Tibial artery (tissue), 4 donors: ENCODE results near the gene SLC15A3.
A peak's percentile ranks its signal among the peaks of the same experiment; 100 is the strongest.

ENCODE experiments used
- DNase-seq, 2 donors: peaks; one replicate each; pipeline ENCODE4 v3.0.0-alpha.2; 2019
- H3K27ac ChIP-seq, 2 donors: fragments of 200-600 bp; sonication (generic) in 1 of 2; 1 replicate in 1 of 2; 2 replicates in 1 of 2; pipeline ENCODE4 v1.5.1; 2018 to 2019; ENCODE audit warnings: mild to moderate bottlenecking in 1 of 2
- H3K27me3 ChIP-seq, 2 donors: fragments of 200-600 bp; sonication (generic) in 1 of 2; one replicate each; pipeline versions ENCODE4 v1.5.1 to v1.6.0; 2016 to 2019
- H3K36me3 ChIP-seq, 3 donors: fragments of 200-600 bp; sonication (generic) in 2 of 3; one replicate each; pipeline ENCODE4 v1.5.1; 2016 to 2019; ENCODE audit warnings: mild to moderate bottlenecking in 2 of 3
- H3K4me1 ChIP-seq, 4 donors: fragments of 200-600 bp; sonication (generic) in 2 of 4; 1 replicate in 3 of 4; 2 replicates in 1 of 4; pipeline ENCODE4 v1.5.1; 2016 to 2019
- H3K4me3 ChIP-seq, 2 donors: fragments of 200-600 bp; sonication (generic) in 1 of 2; 1 replicate in 1 of 2; 2 replicates in 1 of 2; pipeline ENCODE4 v1.5.1; 2018 to 2019; ENCODE audit warnings: mild to moderate bottlenecking in 2 of 2
- H3K9me3 ChIP-seq, 3 donors: fragments of 200-600 bp; sonication (generic) in 1 of 3; one replicate each; pipeline ENCODE4 v1.5.1; 2016 to 2019
- intact Hi-C: fragments of 100-400 bp; cut with DNase I; formaldehyde crosslinking; loops from one replicate; pipeline ENCODE4 v1.15.0; 2023; ENCODE audit warnings: low total_unique reads
- TF ChIP-seq, protein P1 (sequence below), 2 experiments: fragments of 200-600 bp in 1 of 2; fragments of 450-650 bp in 1 of 2; IDR thresholded peaks; one replicate each; pipeline ENCODE4 v1.5.1; 2017 to 2019; ENCODE audit warnings: antibody characterized with exemption in 2 of 2, mild to moderate bottlenecking in 1 of 2, moderate library complexity in 1 of 2

The SLC15A3 gene

GRCh38 chr11:60951904-60952741 lies at the start of gene SLC15A3:
Gene SLC15A3, minus strand, starts transcription at chr11:60952176. Its CDS starts 625 bp downstream, at chr11:60951551.
- H3K27ac ChIP-seq = peak within 1 kb of the TSS; percentile 78 to 81
- intact Hi-C loops = no loop called here
- peaks cover 0 to 25% (median 6%) of the 10 kb centered on the region in 4 donors for H3K4me1 ChIP-seq
- no peaks in the 10 kb centered on the region for H3K9me3 ChIP-seq
- peak; percentile 86 to 88 for DNase-seq
- no peaks in the 10 kb centered on the region for H3K27me3 ChIP-seq
- TF ChIP-seq, protein P1, sequence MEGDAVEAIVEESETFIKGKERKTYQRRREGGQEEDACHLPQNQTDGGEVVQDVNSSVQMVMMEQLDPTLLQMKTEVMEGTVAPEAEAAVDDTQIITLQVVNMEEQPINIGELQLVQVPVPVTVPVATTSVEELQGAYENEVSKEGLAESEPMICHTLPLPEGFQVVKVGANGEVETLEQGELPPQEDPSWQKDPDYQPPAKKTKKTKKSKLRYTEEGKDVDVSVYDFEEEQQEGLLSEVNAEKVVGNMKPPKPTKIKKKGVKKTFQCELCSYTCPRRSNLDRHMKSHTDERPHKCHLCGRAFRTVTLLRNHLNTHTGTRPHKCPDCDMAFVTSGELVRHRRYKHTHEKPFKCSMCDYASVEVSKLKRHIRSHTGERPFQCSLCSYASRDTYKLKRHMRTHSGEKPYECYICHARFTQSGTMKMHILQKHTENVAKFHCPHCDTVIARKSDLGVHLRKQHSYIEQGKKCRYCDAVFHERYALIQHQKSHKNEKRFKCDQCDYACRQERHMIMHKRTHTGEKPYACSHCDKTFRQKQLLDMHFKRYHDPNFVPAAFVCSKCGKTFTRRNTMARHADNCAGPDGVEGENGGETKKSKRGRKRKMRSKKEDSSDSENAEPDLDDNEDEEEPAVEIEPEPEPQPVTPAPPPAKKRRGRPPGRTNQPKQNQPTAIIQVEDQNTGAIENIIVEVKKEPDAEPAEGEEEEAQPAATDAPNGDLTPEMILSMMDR (IDR thresholded peaks at IDR 0.05) = no peak
- peak within 1 kb of the TSS; percentile 60 for H3K4me3 ChIP-seq
- H3K36me3 ChIP-seq = no peaks in the 10 kb centered on the region

- Histone ChIP-seq H3K27ac (no peak overlapping the region), H3K4me1 (no peaks in the 10 kb centered on the region), H3K4me3 (no peak overlapping the region), H3K9me3 (no peaks in the 10 kb centered on the region), H3K36me3 (no peaks in the 10 kb centered on the region), H3K27me3 (peaks cover 0 to 34% of the 10 kb centered on the region in 2 donors)
- DNase-seq = no peak
- intact Hi-C loops = no loop called here
- TF ChIP-seq, protein P1 (IDR thresholded peaks at IDR 0.05) = no peak
These were observed 48.5 kb upstream of the SLC15A3 start for GRCh38 chr11:61000426-61000825.

DNA sequence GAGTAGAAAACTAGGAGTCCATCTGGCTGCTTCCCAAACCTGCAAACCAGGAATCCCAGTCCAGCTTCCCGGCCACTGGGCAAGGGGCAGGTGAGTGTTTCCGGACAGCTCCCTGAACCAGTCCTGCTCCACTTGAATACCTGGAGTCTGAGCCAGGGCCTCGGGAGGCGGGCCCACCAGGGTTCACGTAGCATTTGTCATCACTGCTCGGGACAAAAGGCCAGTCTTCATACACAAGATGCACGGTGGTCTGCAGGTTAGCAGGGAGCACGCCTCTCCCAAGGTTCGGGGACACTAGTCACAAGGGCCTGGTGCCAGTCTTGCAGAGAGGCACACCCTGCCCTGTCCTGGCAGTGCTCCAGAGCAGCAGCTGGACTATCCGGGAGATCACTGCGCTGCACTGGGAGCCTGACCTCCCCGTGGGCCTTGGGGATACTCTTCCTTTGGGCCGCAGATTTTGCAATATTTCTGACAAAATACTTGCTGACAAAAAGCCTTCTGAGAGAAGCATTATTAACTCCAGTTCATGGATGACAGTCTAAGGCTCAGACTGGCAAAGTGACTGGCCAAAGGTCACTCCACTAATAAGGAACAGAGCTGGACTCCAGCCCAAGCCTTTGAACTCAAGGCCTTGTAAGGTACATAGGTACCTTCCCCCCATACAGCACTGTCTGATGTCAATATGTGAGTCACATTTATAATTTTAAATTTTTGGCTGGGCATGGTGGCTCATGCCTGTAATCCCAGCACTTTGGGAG lies 44.6 kb upstream of the SLC15A3 start:
- Histone ChIP-seq H3K4me1 (no peaks in the 10 kb centered on the region), H3K27me3 (peaks cover 0 to 48% of the 10 kb centered on the region in 2 donors), H3K27ac (no peak overlapping the region), H3K9me3 (no peaks in the 10 kb centered on the region), H3K36me3 (no peaks in the 10 kb centered on the region), H3K4me3 (no peak overlapping the region)
- no peak for DNase-seq
- intact Hi-C loops = no loop called here
- TF ChIP-seq, protein P1 (IDR thresholded peaks at IDR 0.05) = no peak

DNA sequence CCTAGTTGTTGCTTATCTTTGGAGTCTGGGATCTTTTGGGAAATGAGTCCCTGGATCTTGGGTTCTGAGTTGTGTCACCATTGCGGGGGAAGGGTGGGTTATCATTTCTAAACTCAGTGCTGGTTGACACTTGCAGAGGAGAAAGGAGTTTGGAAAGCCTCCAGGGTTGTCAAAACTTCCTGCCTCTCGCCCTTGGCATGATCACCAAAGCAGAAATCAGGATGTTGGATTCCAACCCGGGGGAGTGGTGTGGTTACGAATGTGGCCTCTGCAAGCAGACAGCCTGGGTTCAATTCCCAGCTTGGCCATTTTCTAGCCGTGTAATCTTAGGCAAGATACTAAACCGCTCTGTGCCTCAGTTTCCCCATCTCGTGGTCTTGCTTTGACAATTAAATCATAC lies 43.8 kb upstream of the SLC15A3 start:
- TF ChIP-seq, protein P1 (IDR thresholded peaks at IDR 0.05) = no peak
- no peaks in the 10 kb centered on the region for H3K4me1 ChIP-seq
- H3K9me3 ChIP-seq = no peaks in the 10 kb centered on the region
- intact Hi-C loops = no loop called here
- no peak overlapping the region for H3K4me3 ChIP-seq
- H3K27me3 ChIP-seq = peaks cover 0 to 52% of the 10 kb centered on the region in 2 donors
- H3K27ac ChIP-seq = no peak overlapping the region
- no peak for DNase-seq
- H3K36me3 ChIP-seq = no peaks in the 10 kb centered on the region

DNA sequence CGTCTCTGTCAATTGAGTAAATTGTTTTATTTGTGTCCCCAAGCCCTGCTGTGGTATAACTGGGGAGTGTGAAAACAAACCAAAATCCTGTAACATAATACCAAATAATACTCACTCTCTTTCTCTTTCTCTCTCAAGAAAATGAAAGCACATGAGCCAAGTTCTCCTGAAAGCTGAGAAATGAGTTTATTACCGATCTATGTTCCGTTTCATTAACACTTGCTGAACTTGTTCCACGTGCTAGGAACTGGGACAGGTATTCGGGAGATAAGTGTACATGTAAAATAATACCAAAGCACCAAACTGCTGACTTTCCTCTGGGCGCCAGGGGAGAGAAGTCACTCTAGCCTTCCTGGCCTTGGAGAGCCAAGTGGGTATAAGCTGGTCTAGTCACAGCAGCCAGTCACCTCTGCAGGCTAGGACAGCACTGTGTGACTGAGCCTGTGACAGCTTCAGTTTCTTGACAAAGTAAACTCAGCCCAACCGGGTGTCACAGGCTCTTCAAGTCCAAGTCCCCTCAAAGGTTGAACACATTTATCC lies 42.6 kb upstream of the SLC15A3 start:
- H3K27ac ChIP-seq = no peak overlapping the region
- peaks cover 0 to 49% of the 10 kb centered on the region in 2 donors for H3K27me3 ChIP-seq
- no peaks in the 10 kb centered on the region for H3K4me1 ChIP-seq
- intact Hi-C loops = no loop called here
- H3K9me3 ChIP-seq = no peaks in the 10 kb centered on the region
- TF ChIP-seq, protein P1 (IDR thresholded peaks at IDR 0.05) = no peak
- no peaks in the 10 kb centered on the region for H3K36me3 ChIP-seq
- DNase-seq = no peak
- H3K4me3 ChIP-seq = no peak overlapping the region
